Stomach (tissue), 4 donors: ENCODE data around the gene CAP1.

Experiments used
- EP300 ChIP-seq: sonication (generic); formaldehyde crosslinking; IDR thresholded peaks from one replicate; pipeline ENCODE4 v1.6.1; 2017; ENCODE audit warnings: antibody characterized with exemption
- POLR2A ChIP-seq, 4 donors: fragments of 450-650 bp; IDR thresholded peaks; one replicate each; pipeline ENCODE4 v1.6.1; 2016; ENCODE audit warnings: antibody characterized with exemption in 4 of 4, control low read depth in 2 of 4, mild to moderate bottlenecking in 1 of 4, moderate library complexity in 1 of 4
- POLR2AphosphoS5 ChIP-seq, 3 donors: sonication (generic); formaldehyde crosslinking; IDR thresholded peaks; one replicate each; pipeline ENCODE4 v1.6.1; 2016; ENCODE audit warnings: antibody characterized with exemption in 3 of 3
- TF ChIP-seq, protein P1 (sequence below), 7 experiments: fragments of 450-650 bp in 4 of 7; fragments of 200-600 bp in 3 of 7; sonication (generic) in 3 of 7; IDR thresholded peaks; one replicate each; pipeline ENCODE4 v1.5.1; 2016 to 2019; ENCODE audit warnings: antibody characterized with exemption in 7 of 7, control low read depth in 2 of 7, mild to moderate bottlenecking in 1 of 7

DNA sequence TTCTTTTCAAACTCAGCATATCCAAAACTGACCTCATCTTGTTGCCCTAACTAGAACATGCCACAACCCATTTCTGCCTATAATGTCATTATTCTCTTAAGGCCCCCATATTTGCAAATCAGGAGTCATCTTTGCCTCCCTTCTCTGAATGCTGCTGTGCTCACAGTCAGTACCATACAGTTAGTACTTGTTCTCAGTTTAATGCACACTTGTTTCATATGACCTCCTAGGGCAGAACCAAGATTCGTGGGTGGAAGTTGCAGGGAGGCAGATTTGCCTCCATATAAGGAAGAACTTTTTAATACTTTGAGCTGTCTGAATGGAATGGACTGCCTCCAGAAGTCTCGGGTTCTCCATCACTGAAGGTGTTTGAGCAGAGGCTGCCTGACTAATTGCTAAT is 9.2 kb downstream of the CAP1 start:
- TF ChIP-seq, protein P1, sequence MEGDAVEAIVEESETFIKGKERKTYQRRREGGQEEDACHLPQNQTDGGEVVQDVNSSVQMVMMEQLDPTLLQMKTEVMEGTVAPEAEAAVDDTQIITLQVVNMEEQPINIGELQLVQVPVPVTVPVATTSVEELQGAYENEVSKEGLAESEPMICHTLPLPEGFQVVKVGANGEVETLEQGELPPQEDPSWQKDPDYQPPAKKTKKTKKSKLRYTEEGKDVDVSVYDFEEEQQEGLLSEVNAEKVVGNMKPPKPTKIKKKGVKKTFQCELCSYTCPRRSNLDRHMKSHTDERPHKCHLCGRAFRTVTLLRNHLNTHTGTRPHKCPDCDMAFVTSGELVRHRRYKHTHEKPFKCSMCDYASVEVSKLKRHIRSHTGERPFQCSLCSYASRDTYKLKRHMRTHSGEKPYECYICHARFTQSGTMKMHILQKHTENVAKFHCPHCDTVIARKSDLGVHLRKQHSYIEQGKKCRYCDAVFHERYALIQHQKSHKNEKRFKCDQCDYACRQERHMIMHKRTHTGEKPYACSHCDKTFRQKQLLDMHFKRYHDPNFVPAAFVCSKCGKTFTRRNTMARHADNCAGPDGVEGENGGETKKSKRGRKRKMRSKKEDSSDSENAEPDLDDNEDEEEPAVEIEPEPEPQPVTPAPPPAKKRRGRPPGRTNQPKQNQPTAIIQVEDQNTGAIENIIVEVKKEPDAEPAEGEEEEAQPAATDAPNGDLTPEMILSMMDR (IDR thresholded peaks at IDR 0.05) = no peak
- TF ChIP-seq EP300 (no peak), POLR2A (IDR thresholded peaks at IDR 0.05) (no peak), POLR2AphosphoS5 (IDR thresholded peaks at IDR 0.05) (no peak)
